Colonic mucosa (tissue), 4 donors: ENCODE measurements around the gene BRF1. TPM values are rescaled to one million over a fixed set of nuclear protein-coding genes. Genes with fewer than 3 reads are reported as not detected.

ENCODE experiments used
- DNase-seq: peaks from one replicate; pipeline ENCODE4 v3.0.0-alpha.2; 2020
- H3K27ac ChIP-seq: fragments of 200-600 bp; one replicate; pipeline ENCODE4 v1.8.0; 2021
- H3K27me3 ChIP-seq: fragments of 200-600 bp; one replicate; pipeline ENCODE4 v1.8.0; 2021
- H3K36me3 ChIP-seq: fragments of 200-600 bp; one replicate; pipeline ENCODE4 v1.8.0; 2021
- H3K4me1 ChIP-seq: fragments of 200-600 bp; one replicate; pipeline ENCODE4 v1.8.0; 2021; ENCODE audit warnings: mild to moderate bottlenecking
- H3K4me3 ChIP-seq: fragments of 200-600 bp; one replicate; pipeline ENCODE4 v1.8.0; 2021
- H3K9ac ChIP-seq, 2 donors: one replicate each; pipeline ENCODE4 v1.7.0; 2013; ENCODE audit warnings: control low read depth in 2 of 2, low read depth in 2 of 2, low read length in 2 of 2
- H3K9me3 ChIP-seq: fragments of 200-600 bp; one replicate; pipeline ENCODE4 v1.8.0; 2021
- CTCF ChIP-seq: fragments of 200-600 bp; IDR thresholded peaks from one replicate; pipeline ENCODE4 v1.8.0; 2022; ENCODE audit warnings: antibody characterized with exemption, mild to moderate bottlenecking
- intact Hi-C: fragments of 100-400 bp; cut with DNase I; formaldehyde crosslinking; loops from one replicate; pipeline ENCODE4 v1.14.1; 2022
- total RNA-seq, 2 donors: library from RNA; stranded (reverse); fragmentation: NEBNext Ultra II Directional in 1 of 2; extraction: Animal tissue kit (Norgen Biotek cat#: 25700) in 1 of 2; gene quantifications; one replicate each; pipeline ENCODE4 v1.2.1, GENCODE V29; 2021
- donor health status: healthy.
- donor health status: DM: no; HTN: no; CAD: no.
- donor health status: DM: no; HTN: no; CAD: no.

Gene BRF1
- total RNA-seq, 2 donors from 2014 or later = 27.2 to 40.6 TPM

- intact Hi-C loops = no loop called here
- no peak for TF ChIP-seq CTCF
- Histone ChIP-seq H3K4me3 (no peak overlapping the region), H3K27ac (no peak overlapping the region), H3K27me3 (no peaks in the 10 kb centered on the region), H3K9me3 (no peaks in the 10 kb centered on the region), H3K36me3 (no peaks in the 10 kb centered on the region), H3K9ac (no peak overlapping the region), H3K4me1 (no peaks in the 10 kb centered on the region)
- DNase-seq = no peak
These were observed 46.8 kb upstream of the BRF1 start for GRCh38 chr14:105347587-105347968.

GRCh38 chr14:105346876-105347586 lies 46.2 kb upstream of the BRF1 start:
- Histone ChIP-seq H3K27me3 (no peaks in the 10 kb centered on the region), H3K9me3 (no peaks in the 10 kb centered on the region), H3K27ac (no peak overlapping the region), H3K36me3 (no peaks in the 10 kb centered on the region), H3K4me1 (no peaks in the 10 kb centered on the region), H3K9ac (no peak overlapping the region), H3K4me3 (no peak overlapping the region)
- no peak for TF ChIP-seq CTCF
- no peak for DNase-seq
- intact Hi-C loops = no loop called here

GRCh38 chr14:105346200-105346533 lies 45.4 kb upstream of the BRF1 start:
- Histone ChIP-seq H3K27ac (no peak overlapping the region), H3K4me1 (no peaks in the 10 kb centered on the region), H3K4me3 (no peak overlapping the region), H3K9ac (no peak overlapping the region), H3K36me3 (no peaks in the 10 kb centered on the region), H3K9me3 (no peaks in the 10 kb centered on the region), H3K27me3 (no peaks in the 10 kb centered on the region)
- no peak for TF ChIP-seq CTCF
- DNase-seq = no peak
- intact Hi-C loops = no loop called here

- no peak overlapping the region for H3K9ac ChIP-seq
- no peaks in the 10 kb centered on the region for H3K27me3 ChIP-seq
- TF ChIP-seq CTCF = no peak
- H3K27ac ChIP-seq = no peak overlapping the region
- H3K4me1 ChIP-seq = no peaks in the 10 kb centered on the region
- no peaks in the 10 kb centered on the region for H3K36me3 ChIP-seq
- intact Hi-C loops = no loop called here
- H3K9me3 ChIP-seq = no peaks in the 10 kb centered on the region
- DNase-seq = no peak
- H3K4me3 ChIP-seq = no peak overlapping the region
These were observed 42.4 kb upstream of the BRF1 start for GRCh38 chr14:105343194-105343593.

- no peaks in the 10 kb centered on the region for H3K27me3 ChIP-seq
- no peaks in the 10 kb centered on the region for H3K36me3 ChIP-seq
- intact Hi-C loops = no loop called here
- no peak overlapping the region for H3K4me3 ChIP-seq
- H3K4me1 ChIP-seq = no peaks in the 10 kb centered on the region
- no peak for TF ChIP-seq CTCF
- H3K27ac ChIP-seq = no peak overlapping the region
- DNase-seq = no peak
- H3K9ac ChIP-seq = no peak overlapping the region
- no peaks in the 10 kb centered on the region for H3K9me3 ChIP-seq
These were observed 40.3 kb upstream of the BRF1 start for GRCh38 chr14:105340821-105341733.
